Colonic mucosa (tissue), 4 donors: ENCODE measurements around the gene DPAGT1. TPM values are rescaled to one million over a fixed set of nuclear protein-coding genes. Genes with fewer than 3 reads are reported as not detected.

Source experiments
- DNase-seq: peaks from one replicate; pipeline ENCODE4 v3.0.0-alpha.2; 2020
- H3K27ac ChIP-seq: fragments of 200-600 bp; one replicate; pipeline ENCODE4 v1.8.0; 2021
- H3K27me3 ChIP-seq: fragments of 200-600 bp; one replicate; pipeline ENCODE4 v1.8.0; 2021
- H3K36me3 ChIP-seq: fragments of 200-600 bp; one replicate; pipeline ENCODE4 v1.8.0; 2021
- H3K4me1 ChIP-seq: fragments of 200-600 bp; one replicate; pipeline ENCODE4 v1.8.0; 2021; ENCODE audit warnings: mild to moderate bottlenecking
- H3K4me3 ChIP-seq: fragments of 200-600 bp; one replicate; pipeline ENCODE4 v1.8.0; 2021
- H3K9ac ChIP-seq, 2 donors: one replicate each; pipeline ENCODE4 v1.7.0; 2013; ENCODE audit warnings: control low read depth in 2 of 2, low read depth in 2 of 2, low read length in 2 of 2
- H3K9me3 ChIP-seq: fragments of 200-600 bp; one replicate; pipeline ENCODE4 v1.8.0; 2021
- intact Hi-C: fragments of 100-400 bp; cut with DNase I; formaldehyde crosslinking; loops from one replicate; pipeline ENCODE4 v1.14.1; 2022
- total RNA-seq, 2 donors: library from RNA; stranded (reverse); fragmentation: NEBNext Ultra II Directional in 1 of 2; extraction: Animal tissue kit (Norgen Biotek cat#: 25700) in 1 of 2; gene quantifications; one replicate each; pipeline ENCODE4 v1.2.1, GENCODE V29; 2021
- TF ChIP-seq, protein P1 (sequence below): fragments of 200-600 bp; IDR thresholded peaks from one replicate; pipeline ENCODE4 v1.8.0; 2022; ENCODE audit warnings: antibody characterized with exemption, mild to moderate bottlenecking
- donor health status: healthy.
- donor health status: DM: no; HTN: no; CAD: no.
- donor health status: DM: no; HTN: no; CAD: no.

Gene DPAGT1
- total RNA-seq: 100 to 1,000 TPM in 1 of 2 donors, 10 to 100 TPM in 1; 39.4 to 104 TPM

DNA sequence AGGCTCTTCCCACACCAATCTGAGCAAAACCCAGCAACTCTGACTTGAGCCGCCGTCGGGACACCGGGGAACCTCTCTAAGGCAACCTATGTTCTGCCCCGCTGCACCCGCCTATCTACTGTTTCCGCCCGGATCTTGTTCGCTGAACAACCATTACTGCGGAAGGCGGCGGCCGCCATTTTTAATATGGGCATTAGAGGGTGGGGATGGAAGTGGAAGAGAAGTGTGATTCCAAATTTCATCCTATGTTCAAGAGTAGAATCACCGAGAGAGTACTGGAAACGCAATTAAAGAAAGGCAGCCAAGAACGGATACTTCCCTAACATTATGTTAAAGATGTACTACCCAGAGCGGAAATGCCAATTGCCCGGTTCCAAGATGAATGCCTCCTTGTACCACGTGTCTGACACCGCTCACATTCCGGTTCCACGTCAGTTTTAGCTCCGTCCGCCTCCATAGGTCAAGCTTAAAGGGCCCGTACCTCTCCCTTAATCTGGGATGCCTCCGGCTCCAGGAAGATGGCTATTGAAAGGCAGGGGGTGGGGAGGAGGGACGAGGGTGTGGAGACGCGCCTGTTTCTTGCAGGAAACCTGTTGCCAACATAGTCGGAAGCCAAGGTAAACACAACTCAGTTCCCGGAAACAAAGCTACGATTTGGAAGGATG lies at the start of gene DPAGT1:
Gene DPAGT1, minus strand, starts transcription at position 95 of the 665 bp plus-strand sequence. CDS start 198 bp downstream, outside the sequence.
- Histone ChIP-seq H3K27ac (peak within 1 kb of the TSS; percentile 85), H3K27me3 (no peaks in the 10 kb centered on the region), H3K4me3 (peak within 1 kb of the TSS; percentile 86), H3K36me3 (peaks cover 5% of the 10 kb centered on the region), H3K9ac (peak within 1 kb of the TSS; percentile 67 to 88), H3K9me3 (no peaks in the 10 kb centered on the region), H3K4me1 (peaks cover 15% of the 10 kb centered on the region)
- TF ChIP-seq, protein P1, sequence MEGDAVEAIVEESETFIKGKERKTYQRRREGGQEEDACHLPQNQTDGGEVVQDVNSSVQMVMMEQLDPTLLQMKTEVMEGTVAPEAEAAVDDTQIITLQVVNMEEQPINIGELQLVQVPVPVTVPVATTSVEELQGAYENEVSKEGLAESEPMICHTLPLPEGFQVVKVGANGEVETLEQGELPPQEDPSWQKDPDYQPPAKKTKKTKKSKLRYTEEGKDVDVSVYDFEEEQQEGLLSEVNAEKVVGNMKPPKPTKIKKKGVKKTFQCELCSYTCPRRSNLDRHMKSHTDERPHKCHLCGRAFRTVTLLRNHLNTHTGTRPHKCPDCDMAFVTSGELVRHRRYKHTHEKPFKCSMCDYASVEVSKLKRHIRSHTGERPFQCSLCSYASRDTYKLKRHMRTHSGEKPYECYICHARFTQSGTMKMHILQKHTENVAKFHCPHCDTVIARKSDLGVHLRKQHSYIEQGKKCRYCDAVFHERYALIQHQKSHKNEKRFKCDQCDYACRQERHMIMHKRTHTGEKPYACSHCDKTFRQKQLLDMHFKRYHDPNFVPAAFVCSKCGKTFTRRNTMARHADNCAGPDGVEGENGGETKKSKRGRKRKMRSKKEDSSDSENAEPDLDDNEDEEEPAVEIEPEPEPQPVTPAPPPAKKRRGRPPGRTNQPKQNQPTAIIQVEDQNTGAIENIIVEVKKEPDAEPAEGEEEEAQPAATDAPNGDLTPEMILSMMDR: no peak
- DNase-seq: peak; percentile 94
- intact Hi-C loops: no loop called here

DNA sequence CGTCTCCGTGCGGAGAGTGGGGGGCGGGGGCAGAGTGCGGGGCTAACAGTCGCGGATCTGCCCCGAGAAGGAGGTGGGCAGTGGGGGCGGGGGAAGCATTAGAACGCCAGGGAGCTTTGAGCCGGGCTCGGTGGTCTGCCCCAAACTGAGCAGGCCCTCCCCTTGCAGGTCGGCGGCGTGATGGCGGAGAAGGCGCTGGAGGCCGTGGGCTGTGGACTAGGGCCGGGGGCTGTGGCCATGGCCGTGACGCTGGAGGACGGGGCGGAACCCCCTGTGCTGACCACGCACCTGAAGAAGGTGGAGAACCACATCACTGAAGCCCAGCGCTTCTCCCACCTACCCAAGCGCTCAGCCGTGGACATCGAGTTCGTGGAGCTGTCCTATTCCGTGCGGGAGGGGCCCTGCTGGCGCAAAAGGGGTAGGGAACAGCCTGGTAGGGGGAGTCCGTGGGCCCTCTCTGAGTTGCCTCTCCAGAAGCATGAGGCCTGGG lies 48.2 kb upstream of the DPAGT1 start:
- Histone ChIP-seq H3K36me3 (no peaks in the 10 kb centered on the region), H3K4me1 (no peaks in the 10 kb centered on the region), H3K27me3 (peaks cover 26% of the 10 kb centered on the region), H3K9me3 (no peaks in the 10 kb centered on the region), H3K4me3 (no peak overlapping the region), H3K27ac (no peak overlapping the region), H3K9ac (no peak overlapping the region)
- intact Hi-C loops: no loop called here
- TF ChIP-seq, protein P1: no peak
- DNase-seq: no peak

DNA sequence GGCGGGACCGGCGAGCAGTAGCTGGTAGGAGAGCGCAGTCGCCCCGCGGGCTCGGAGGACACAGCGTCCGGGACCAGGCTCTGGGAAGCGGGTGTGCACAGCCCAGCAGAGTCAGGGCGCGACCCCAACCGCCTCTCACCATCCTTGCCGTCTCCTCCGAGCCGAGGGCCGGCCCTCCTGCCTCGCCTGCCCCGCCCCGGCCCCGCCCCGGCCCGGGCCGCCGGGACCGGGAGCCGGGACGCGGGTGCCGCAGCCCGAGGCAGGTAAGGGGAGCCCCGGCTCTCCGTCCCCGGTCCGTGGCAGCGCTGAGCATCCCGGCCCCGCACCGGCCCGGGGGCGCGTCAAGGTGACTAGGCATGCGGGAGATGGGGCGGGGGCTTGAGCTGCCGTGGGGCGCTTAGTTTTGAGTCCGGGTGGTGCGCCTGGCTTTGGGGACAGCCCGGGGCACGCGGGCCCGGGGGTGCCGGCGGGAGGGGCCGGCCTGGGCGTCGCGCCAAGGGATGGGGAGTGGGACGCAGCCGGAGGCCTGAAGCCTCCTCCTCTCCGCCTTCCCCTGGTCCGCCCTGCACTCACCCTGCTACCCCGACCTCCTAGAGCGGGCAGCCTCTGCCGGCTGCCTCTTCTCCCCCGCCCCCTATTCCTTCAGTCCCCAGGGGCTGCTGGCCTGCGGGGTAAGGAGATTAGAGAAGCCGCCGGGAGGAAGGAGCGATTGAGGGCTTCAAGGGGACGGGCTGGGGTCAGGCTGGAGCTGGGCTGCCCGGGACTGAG lies 47.5 kb upstream of the DPAGT1 start, which contains the start of gene ABCG4:
Gene ABCG4, plus strand, starts transcription at position 35 of the 768 bp plus-strand sequence. CDS start 914 bp downstream, outside the sequence.
- Histone ChIP-seq H3K4me3 (peak within 1 kb of the TSS; percentile 53), H3K27me3 (peaks cover 26% of the 10 kb centered on the region), H3K4me1 (no peaks in the 10 kb centered on the region), H3K9me3 (no peaks in the 10 kb centered on the region), H3K27ac (no peak within 1 kb of the TSS), H3K9ac (peak within 1 kb of the TSS in 1 of 2 donors; percentile 27), H3K36me3 (no peaks in the 10 kb centered on the region)
- intact Hi-C loops: no loop called here
- DNase-seq: no peak
- TF ChIP-seq, protein P1: no peak

DNA sequence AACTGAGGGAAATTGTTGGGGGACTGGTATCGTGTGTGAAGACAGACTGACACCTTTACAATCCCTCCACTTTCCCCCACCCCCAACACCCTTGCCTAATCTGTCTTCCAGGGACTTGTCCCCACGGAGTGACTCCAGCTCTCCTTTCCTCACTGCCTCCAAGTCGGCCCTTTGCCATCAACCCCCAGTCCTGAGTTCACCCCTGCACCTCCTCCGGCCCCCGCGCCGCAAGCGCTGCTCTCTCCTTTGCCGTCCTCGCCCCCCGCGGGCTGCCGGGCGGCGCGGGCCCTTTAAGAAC lies 47.0 kb upstream of the DPAGT1 start:
- H3K27ac ChIP-seq: no peak overlapping the region
- H3K9me3 ChIP-seq: no peaks in the 10 kb centered on the region
- peak overlapping the region in 1 of 2 donors; percentile 27 for H3K9ac ChIP-seq
- no peaks in the 10 kb centered on the region for H3K4me1 ChIP-seq
- intact Hi-C loops: no loop called here
- peak overlapping the region; percentile 53 for H3K4me3 ChIP-seq
- DNase-seq: no peak
- H3K27me3 ChIP-seq: peaks cover 26% of the 10 kb centered on the region
- H3K36me3 ChIP-seq: no peaks in the 10 kb centered on the region
- TF ChIP-seq, protein P1: no peak

DNA sequence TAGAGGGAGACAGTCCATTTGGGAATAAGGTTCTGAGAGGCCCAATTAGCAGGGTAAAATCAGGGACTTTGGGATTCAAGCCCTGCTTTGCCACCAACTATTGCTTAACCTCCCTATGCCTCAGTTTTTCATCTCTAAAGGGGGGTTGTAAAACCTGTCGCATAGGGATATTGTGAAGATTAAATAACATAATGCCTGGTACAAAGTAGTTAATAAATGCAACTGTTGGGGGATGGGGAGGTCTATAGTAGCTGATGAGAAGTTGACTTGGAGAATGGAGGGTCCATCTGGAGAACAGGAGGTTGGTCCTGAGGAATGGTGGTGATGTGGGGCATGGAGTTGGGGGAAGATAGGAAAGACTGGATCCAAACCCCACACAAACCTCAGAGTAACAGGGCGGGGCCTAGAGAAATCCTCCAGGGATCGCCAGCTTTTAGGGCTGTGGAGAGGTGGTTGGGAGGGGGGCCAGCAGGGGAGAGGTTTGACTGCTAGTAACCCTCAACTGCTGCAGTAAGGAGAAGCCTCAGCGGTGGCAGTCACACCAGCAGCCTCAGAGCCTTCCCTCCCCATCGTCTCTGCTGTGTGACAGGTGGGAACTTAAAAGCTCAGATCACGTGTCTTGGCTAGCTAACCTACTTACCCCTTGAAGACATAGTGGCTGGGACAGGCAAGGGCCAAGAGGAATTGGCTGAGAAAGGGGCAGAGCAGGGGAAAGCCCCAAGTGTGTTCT lies 46.1 kb upstream of the DPAGT1 start:
- TF ChIP-seq, protein P1: no peak

More for the DNA sequence above, 46.1 kb upstream of the DPAGT1 start:
- H3K4me3 ChIP-seq: no peak overlapping the region
- peaks cover 26% of the 10 kb centered on the region for H3K27me3 ChIP-seq
- intact Hi-C loops: no loop called here
- H3K36me3 ChIP-seq: no peaks in the 10 kb centered on the region
- no peaks in the 10 kb centered on the region for H3K9me3 ChIP-seq
- H3K4me1 ChIP-seq: no peaks in the 10 kb centered on the region
- DNase-seq: no peak
- no peak overlapping the region for H3K27ac ChIP-seq
- no peak overlapping the region for H3K9ac ChIP-seq
